GM23338 (cell line): ENCODE data around the gene FYN. TPM values are rescaled to one million over a fixed set of nuclear protein-coding genes. Genes with fewer than 3 reads are reported as not detected.

ENCODE experiments used
- ATAC-seq: fragments of 200-7000 bp; cut with Tn5 transposase; 3 replicates; pipeline ENCODE4 v1.9.1; 2020
- DNase-seq: peaks from one replicate; pipeline ENCODE4 v3.0.0-alpha.2; 2015; ENCODE audit warnings: low spot score
- H2AFZ ChIP-seq: fragments of 200-600 bp; sonication (generic); 2 replicates; pipeline ENCODE4 v1.8.0; 2016; ENCODE audit warnings: antibody characterized with exemption, mild to moderate bottlenecking, moderate library complexity
- H3F3A ChIP-seq: fragments of 200-600 bp; sonication (generic); replicated peaks from 2 replicates; pipeline ENCODE4 v1.8.0; 2017; ENCODE audit warnings: antibody characterized with exemption, mixed run types, low read depth
- H3K27ac ChIP-seq: fragments of 200-600 bp; sonication (generic); 2 replicates; pipeline ENCODE4 v1.6.1; 2016; ENCODE audit warnings: low read depth
- H3K27me3 ChIP-seq: fragments of 200-600 bp; sonication (generic); 2 replicates; pipeline ENCODE4 v1.8.0; 2016; ENCODE audit warnings: mild to moderate bottlenecking, mixed run types, moderate library complexity; ENCODE audit not compliant: insufficient read depth
- H3K36me3 ChIP-seq: fragments of 200-600 bp; sonication (generic); 2 replicates; pipeline ENCODE4 v1.8.0; 2016; ENCODE audit warnings: mild to moderate bottlenecking; ENCODE audit not compliant: insufficient read depth
- H3K4me1 ChIP-seq: fragments of 200-600 bp; sonication (generic); 2 replicates; pipeline ENCODE4 v1.8.0; 2016; ENCODE audit warnings: mild to moderate bottlenecking, moderate library complexity; ENCODE audit not compliant: insufficient read depth
- H3K4me2 ChIP-seq: fragments of 200-600 bp; sonication (generic); 2 replicates; pipeline ENCODE4 v1.7.1; 2017; ENCODE audit warnings: mixed run types
- H3K4me3 ChIP-seq: fragments of 200-600 bp; sonication (generic); 2 replicates; pipeline ENCODE4 v1.6.1; 2016; ENCODE audit warnings: mixed run types
- H3K79me2 ChIP-seq: fragments of 200-600 bp; sonication (generic); replicated peaks from 2 replicates; pipeline ENCODE4 v1.8.0; 2017; ENCODE audit warnings: mild to moderate bottlenecking; ENCODE audit not compliant: insufficient read depth
- H3K9me2 ChIP-seq: fragments of 200-600 bp; sonication (generic); 2 replicates; pipeline ENCODE4 v1.8.0; 2017; ENCODE audit not compliant: insufficient read depth
- H4K20me1 ChIP-seq: fragments of 200-600 bp; sonication (generic); replicated peaks from 2 replicates; pipeline ENCODE4 v1.8.0; 2017; ENCODE audit warnings: mild to moderate bottlenecking; ENCODE audit not compliant: insufficient read depth
- H3K27ac Mint-ChIP-seq: 2 replicates; pipeline ENCODE4 v1.8.0; 2020; ENCODE audit warnings: inconsistent platforms, mild to moderate bottlenecking, moderate library complexity, mixed read lengths
- H3K27me3 Mint-ChIP-seq: 3 replicates; pipeline ENCODE4 v1.8.0; 2022; ENCODE audit warnings: low read depth, mild to moderate bottlenecking, moderate library complexity, mixed read lengths, inconsistent platforms; ENCODE audit not compliant: insufficient read depth, poor library complexity
- H3K36me3 Mint-ChIP-seq: 3 replicates; pipeline ENCODE4 v1.8.0; 2021; ENCODE audit warnings: low read depth, mild to moderate bottlenecking, inconsistent platforms, moderate library complexity, mixed read lengths
- H3K4me1 Mint-ChIP-seq: 3 replicates; pipeline ENCODE4 v1.8.0; 2020; ENCODE audit warnings: mild to moderate bottlenecking, inconsistent platforms, mixed read lengths
- H3K4me3 Mint-ChIP-seq: 3 replicates; pipeline ENCODE4 v1.8.0; 2021; ENCODE audit warnings: moderate library complexity, mild to moderate bottlenecking, inconsistent platforms, mixed read lengths
- H3K9me3 Mint-ChIP-seq: 3 replicates; pipeline ENCODE4 v1.8.0; 2020; ENCODE audit warnings: moderate library complexity, mild to moderate bottlenecking, inconsistent platforms, mixed read lengths
- CREB1 ChIP-seq: fragments of 250-450 bp; sonication (Bioruptor Pico); IDR thresholded peaks from 2 replicates; pipeline ENCODE4 v1.5.0; 2020; ENCODE audit warnings: low read depth, mild to moderate bottlenecking, moderate library complexity
- CTCF ChIP-seq, 2 experiments: fragments of 200-600 bp in 1 of 2; sonication (generic) in 1 of 2; conservative IDR thresholded peaks; 2 replicates each; pipeline versions ENCODE4 v1.5.1 to v1.6.1; 2016 to 2017; ENCODE audit warnings: antibody characterized with exemption in 2 of 2, low read depth in 2 of 2, mild to moderate bottlenecking in 2 of 2, moderate library complexity in 1 of 2
- ETS1 ChIP-seq: IDR thresholded peaks from 2 replicates; pipeline ENCODE4 v1.6.1; 2016; ENCODE audit warnings: antibody characterized with exemption
- EZH2 ChIP-seq: fragments of 200-600 bp; sonication (generic); IDR thresholded peaks from one replicate; pipeline ENCODE4 v1.8.0; 2017; ENCODE audit warnings: antibody characterized with exemption, mild to moderate bottlenecking, low read depth; ENCODE audit not compliant: unreplicated experiment
- EZH2phosphoT487 ChIP-seq: fragments of 200-600 bp; sonication (generic); IDR thresholded peaks from one replicate; pipeline ENCODE4 v1.8.1; 2018; ENCODE audit warnings: antibody characterized with exemption; ENCODE audit not compliant: unreplicated experiment
- JUNB ChIP-seq: IDR thresholded peaks from one replicate; pipeline ENCODE4 v1.6.1; 2016; ENCODE audit warnings: antibody characterized with exemption; ENCODE audit not compliant: unreplicated experiment
- NANOG ChIP-seq: IDR thresholded peaks from 2 replicates; pipeline ENCODE4 v1.6.1; 2016; ENCODE audit warnings: antibody characterized with exemption, borderline replicate concordance
- POLR2AphosphoS5 ChIP-seq: IDR thresholded peaks from 2 replicates; pipeline ENCODE4 v1.6.1; 2016; ENCODE audit warnings: antibody characterized with exemption, low read depth
- STAT1 ChIP-seq: IDR thresholded peaks from one replicate; pipeline ENCODE4 v1.6.1; 2016; ENCODE audit warnings: antibody characterized with exemption; ENCODE audit not compliant: unreplicated experiment
- ZNF114 ChIP-seq: fragments of 250-450 bp; sonication (Bioruptor Pico); IDR thresholded peaks from 2 replicates; pipeline ENCODE4 v1.5.0; 2020; ENCODE audit warnings: mild to moderate bottlenecking, moderate library complexity
- ZNF331 ChIP-seq: fragments of 250-450 bp; sonication (Bioruptor Pico); IDR thresholded peaks from 2 replicates; pipeline ENCODE4 v1.5.0; 2020; ENCODE audit warnings: low read depth, mild to moderate bottlenecking, moderate library complexity
- polyA plus RNA-seq: library from polyadenylated mRNA; unstranded; fragments of >200 nt; fragmentation: Nextera tagmentation; extraction: Ambion mirVana; gene quantifications from 2 replicates; pipeline ENCODE4 v1.2.1, GENCODE V29; 2016
- total RNA-seq: library from RNA; depleted of rRNA; stranded (reverse); fragments of >200 nt; shearing (Covaris generic); gene quantifications from 2 replicates; pipeline ENCODE4 v1.2.3, GENCODE V29; 2014
- TF ChIP-seq, protein P1 (sequence below): IDR thresholded peaks from one replicate; pipeline ENCODE4 v1.6.1; 2018; ENCODE audit warnings: antibody characterized with exemption; ENCODE audit not compliant: unreplicated experiment

Gene FYN
- total and polyA plus RNA-seq, 2 experiments from 2014 or later: 46.8 to 143 TPM

GRCh38 chr6:111625461-111626391 is 247.5 kb downstream of the FYN start:
- Mint-ChIP-seq H3K27me3 (no peaks in the 10 kb centered on the region), H3K4me1 (peaks cover 14% of the 10 kb centered on the region; the same call in 2 of the 3 replicates), H3K9me3 (no peaks in the 10 kb centered on the region), H3K36me3 (no peaks in the 10 kb centered on the region), H3K27ac (peak overlapping the region; percentile 12; the same call in 1 of the 2 replicates), H3K4me3 (no peak overlapping the region)
- ATAC-seq (peak; percentile 61), DNase-seq (no peak)
- Histone ChIP-seq H3K9me2 (no peaks in the 10 kb centered on the region), H3K27me3 (no peaks in the 10 kb centered on the region), H4K20me1 (no peaks in the 10 kb centered on the region), H2AFZ (peak overlapping the region; percentile 98), H3K27ac (no peak overlapping the region), H3K79me2 (no peaks in the 10 kb centered on the region), H3K4me3 (no peak overlapping the region), H3K36me3 (no peaks in the 10 kb centered on the region), H3K4me1 (0 out of 2 replicates have a peak, but pooled peaks cover 4% of the 10 kb centered on the region), H3K4me2 (no peak overlapping the region), H3F3A (0 out of 2 replicates have a peak, but pooled peaks cover 2% of the 10 kb centered on the region)
- no peak for TF ChIP-seq ZNF331 (CRISPR knock-in tag)

DNA sequence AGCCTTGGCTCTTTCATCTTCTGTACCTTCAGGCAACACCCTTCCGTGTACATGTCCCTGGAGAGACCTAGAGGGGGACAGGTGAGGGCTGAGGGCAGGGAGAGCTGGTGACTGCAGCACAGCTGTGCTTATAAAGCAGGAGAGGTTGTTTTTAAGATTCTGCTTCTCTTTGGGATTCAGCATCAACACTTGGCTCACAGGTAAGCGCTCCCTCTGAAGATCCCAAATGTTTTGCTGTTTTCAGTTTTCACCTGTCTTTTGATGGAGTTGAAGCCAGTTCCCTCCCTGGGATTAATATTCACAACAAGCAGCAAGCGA is 248.2 kb downstream of the FYN start:
- Histone ChIP-seq H2AFZ (peak overlapping the region; percentile 98), H3K4me1 (0 out of 2 replicates have a peak, but pooled peaks cover 4% of the 10 kb centered on the region), H4K20me1 (no peaks in the 10 kb centered on the region), H3F3A (0 out of 2 replicates have a peak, but pooled peaks cover 2% of the 10 kb centered on the region), H3K27ac (no peak overlapping the region), H3K9me2 (no peaks in the 10 kb centered on the region), H3K36me3 (no peaks in the 10 kb centered on the region), H3K79me2 (no peaks in the 10 kb centered on the region), H3K27me3 (no peaks in the 10 kb centered on the region), H3K4me2 (no peak overlapping the region), H3K4me3 (no peak overlapping the region)
- Mint-ChIP-seq H3K27me3 (peaks cover 3% of the 10 kb centered on the region), H3K9me3 (no peaks in the 10 kb centered on the region), H3K36me3 (no peaks in the 10 kb centered on the region), H3K27ac (no peak overlapping the region; the same call in 1 of the 2 replicates), H3K4me3 (no peak overlapping the region), H3K4me1 (peaks cover 14% of the 10 kb centered on the region)
- ATAC-seq: no peak
- DNase-seq: no peak
- TF ChIP-seq POLR2AphosphoS5 (no peak), STAT1 (no peak), JUNB (no peak), ZNF331 (CRISPR knock-in tag) (no peak), EZH2phosphoT487 (no peak), ETS1 (no peak), CTCF (conservative IDR thresholded peaks at IDR 0.05; ENCODE audit: low read depth in 2 of 2) (no peak), ZNF114 (CRISPR knock-in tag) (no peak), EZH2 (no peak), CREB1 (CRISPR knock-in tag) (no peak), NANOG (no peak)
- TF ChIP-seq, protein P1, sequence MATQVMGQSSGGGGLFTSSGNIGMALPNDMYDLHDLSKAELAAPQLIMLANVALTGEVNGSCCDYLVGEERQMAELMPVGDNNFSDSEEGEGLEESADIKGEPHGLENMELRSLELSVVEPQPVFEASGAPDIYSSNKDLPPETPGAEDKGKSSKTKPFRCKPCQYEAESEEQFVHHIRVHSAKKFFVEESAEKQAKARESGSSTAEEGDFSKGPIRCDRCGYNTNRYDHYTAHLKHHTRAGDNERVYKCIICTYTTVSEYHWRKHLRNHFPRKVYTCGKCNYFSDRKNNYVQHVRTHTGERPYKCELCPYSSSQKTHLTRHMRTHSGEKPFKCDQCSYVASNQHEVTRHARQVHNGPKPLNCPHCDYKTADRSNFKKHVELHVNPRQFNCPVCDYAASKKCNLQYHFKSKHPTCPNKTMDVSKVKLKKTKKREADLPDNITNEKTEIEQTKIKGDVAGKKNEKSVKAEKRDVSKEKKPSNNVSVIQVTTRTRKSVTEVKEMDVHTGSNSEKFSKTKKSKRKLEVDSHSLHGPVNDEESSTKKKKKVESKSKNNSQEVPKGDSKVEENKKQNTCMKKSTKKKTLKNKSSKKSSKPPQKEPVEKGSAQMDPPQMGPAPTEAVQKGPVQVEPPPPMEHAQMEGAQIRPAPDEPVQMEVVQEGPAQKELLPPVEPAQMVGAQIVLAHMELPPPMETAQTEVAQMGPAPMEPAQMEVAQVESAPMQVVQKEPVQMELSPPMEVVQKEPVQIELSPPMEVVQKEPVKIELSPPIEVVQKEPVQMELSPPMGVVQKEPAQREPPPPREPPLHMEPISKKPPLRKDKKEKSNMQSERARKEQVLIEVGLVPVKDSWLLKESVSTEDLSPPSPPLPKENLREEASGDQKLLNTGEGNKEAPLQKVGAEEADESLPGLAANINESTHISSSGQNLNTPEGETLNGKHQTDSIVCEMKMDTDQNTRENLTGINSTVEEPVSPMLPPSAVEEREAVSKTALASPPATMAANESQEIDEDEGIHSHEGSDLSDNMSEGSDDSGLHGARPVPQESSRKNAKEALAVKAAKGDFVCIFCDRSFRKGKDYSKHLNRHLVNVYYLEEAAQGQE: no peak
